Measurements from ENCODE around the gene ATRX.

- TF ChIP-seq, protein P1, sequence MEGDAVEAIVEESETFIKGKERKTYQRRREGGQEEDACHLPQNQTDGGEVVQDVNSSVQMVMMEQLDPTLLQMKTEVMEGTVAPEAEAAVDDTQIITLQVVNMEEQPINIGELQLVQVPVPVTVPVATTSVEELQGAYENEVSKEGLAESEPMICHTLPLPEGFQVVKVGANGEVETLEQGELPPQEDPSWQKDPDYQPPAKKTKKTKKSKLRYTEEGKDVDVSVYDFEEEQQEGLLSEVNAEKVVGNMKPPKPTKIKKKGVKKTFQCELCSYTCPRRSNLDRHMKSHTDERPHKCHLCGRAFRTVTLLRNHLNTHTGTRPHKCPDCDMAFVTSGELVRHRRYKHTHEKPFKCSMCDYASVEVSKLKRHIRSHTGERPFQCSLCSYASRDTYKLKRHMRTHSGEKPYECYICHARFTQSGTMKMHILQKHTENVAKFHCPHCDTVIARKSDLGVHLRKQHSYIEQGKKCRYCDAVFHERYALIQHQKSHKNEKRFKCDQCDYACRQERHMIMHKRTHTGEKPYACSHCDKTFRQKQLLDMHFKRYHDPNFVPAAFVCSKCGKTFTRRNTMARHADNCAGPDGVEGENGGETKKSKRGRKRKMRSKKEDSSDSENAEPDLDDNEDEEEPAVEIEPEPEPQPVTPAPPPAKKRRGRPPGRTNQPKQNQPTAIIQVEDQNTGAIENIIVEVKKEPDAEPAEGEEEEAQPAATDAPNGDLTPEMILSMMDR (IDR thresholded peaks at IDR 0.05) = no peak
- no peak for TF ChIP-seq EZH2phosphoT487 (IDR thresholded peaks at IDR 0.05)
Observed at GRCh38 chrX:77565278-77565677, 220.7 kb downstream of the ATRX start.
